Endothelial cell of umbilical vein (primary cell): Measurements from ENCODE around the gene STARD6. TPM values are rescaled to one million over a fixed set of nuclear protein-coding genes. Genes with fewer than 3 reads are reported as not detected.

Experiments used
- BruUV-seq: library from RNA; stranded (reverse); fragments of 400-500 nt; replicated peaks from 2 replicates; lab custom pipeline; 2021; lab: Mats Ljungman, UMichigan
- CTCF ChIA-PET: fragments of 300-600, 350-600 bp; sonication (Branson Sonifier 250); formaldehyde crosslinking; loops from one replicate; lab custom pipeline; 2021; ENCODE audit warnings: antibody characterized with exemption, inconsistent platforms; lab: Charles Lee
- POLR2A ChIA-PET: fragments of 300-600, 350-600 bp; sonication (Branson Sonifier 250); formaldehyde crosslinking; loops from one replicate; lab custom pipeline; 2021; ENCODE audit warnings: antibody characterized with exemption, inconsistent platforms; lab: Charles Lee
- DNase-seq: peaks from one replicate; pipeline ENCODE4 v3.0.0-alpha.2; 2011; ENCODE audit warnings: low read depth, low spot score
- FAIRE-seq: peaks from 2 replicates; lab custom pipeline; 2011; peaks lifted over from hg19 to GRCh38; lab: Jason Lieb, UNC
- H2AFZ ChIP-seq: 2 replicates; pipeline ENCODE4 v1.6.0; 2012; ENCODE audit warnings: low read depth, low read length, control low read depth, inconsistent platforms
- H3K27ac ChIP-seq: 2 replicates; pipeline ENCODE4 v1.5.1; 2011; ENCODE audit warnings: low read depth, mild to moderate bottlenecking, control low read depth, low read length, moderate library complexity; ENCODE audit not compliant: insufficient read depth
- H3K27me3 ChIP-seq, 2 experiments: 2 replicates each; pipeline versions ENCODE4 v1.6.0 to v1.6.1; 2011; ENCODE audit warnings: low read length in 2 of 2, mixed read lengths in 1 of 2; ENCODE audit not compliant: control insufficient read depth in 2 of 2, insufficient read depth in 2 of 2
- H3K36me3 ChIP-seq, 2 experiments: 2 replicates in 1 of 2; 3 replicates in 1 of 2; pipeline ENCODE4 v1.5.1; 2011; ENCODE audit warnings: low read length in 2 of 2, mild to moderate bottlenecking in 1 of 2, moderate library complexity in 1 of 2; ENCODE audit not compliant: control insufficient read depth in 2 of 2, insufficient read depth in 2 of 2; ENCODE audit errors: extremely low read depth in 1 of 2
- H3K4me1 ChIP-seq: 3 replicates; pipeline ENCODE4 v1.5.1; 2011; ENCODE audit warnings: mild to moderate bottlenecking, low read length; ENCODE audit not compliant: control insufficient read depth, insufficient read depth; ENCODE audit errors: extremely low read depth
- H3K4me2 ChIP-seq: 2 replicates; pipeline ENCODE4 v1.6.1; 2011; ENCODE audit warnings: low read length, control low read depth, mixed read lengths; ENCODE audit not compliant: insufficient read depth
- H3K4me3 ChIP-seq, 3 experiments: fragments of 200-600 bp in 1 of 3; sonication (generic), shearing (Covaris generic) in 1 of 3; replicated peaks in 1 of 3; 2 replicates each; pipeline ENCODE4 v1.5.1; 2011 to 2016; ENCODE audit warnings: control low read depth in 3 of 3, low read length in 3 of 3, mild to moderate bottlenecking in 2 of 3, inconsistent platforms in 1 of 3, low read depth in 1 of 3, moderate library complexity in 1 of 3; ENCODE audit not compliant: insufficient read depth in 1 of 3
- H3K79me2 ChIP-seq: 2 replicates; pipeline ENCODE4 v1.6.0; 2012; ENCODE audit warnings: low read length, inconsistent platforms; ENCODE audit not compliant: control insufficient read depth, insufficient read depth
- H3K9ac ChIP-seq: replicated peaks from 2 replicates; pipeline ENCODE3; 2011; ENCODE audit warnings: low read length, control low read depth; ENCODE audit not compliant: insufficient read depth; ENCODE audit errors: extremely low read depth
- H3K9me1 ChIP-seq: replicated peaks from 3 replicates; pipeline ENCODE4 v1.6.0; 2011; ENCODE audit warnings: mild to moderate bottlenecking, low read length; ENCODE audit not compliant: control insufficient read depth, insufficient read depth; ENCODE audit errors: extremely low read depth
- H3K9me3 ChIP-seq: replicated peaks from 2 replicates; pipeline ENCODE4 v1.5.1; 2012; ENCODE audit warnings: low read length, inconsistent platforms; ENCODE audit not compliant: control insufficient read depth, insufficient read depth
- H4K20me1 ChIP-seq: replicated peaks from 2 replicates; pipeline ENCODE3; 2011; ENCODE audit warnings: mild to moderate bottlenecking, low read length; ENCODE audit not compliant: control insufficient read depth, insufficient read depth; ENCODE audit errors: extremely low read depth
- EZH2 ChIP-seq: IDR thresholded peaks from 2 replicates; pipeline ENCODE4 v1.6.1; 2012; ENCODE audit warnings: borderline replicate concordance, low read depth, mild to moderate bottlenecking, moderate library complexity, low read length, inconsistent platforms; ENCODE audit not compliant: severe bottlenecking
- FOS ChIP-seq: IDR thresholded peaks from 2 replicates; pipeline ENCODE4 v1.6.1; 2011; ENCODE audit warnings: mild to moderate bottlenecking, low read length, moderate library complexity, borderline replicate concordance; ENCODE audit not compliant: insufficient read depth
- JUN ChIP-seq: IDR thresholded peaks from 2 replicates; pipeline ENCODE4 v1.6.1; 2011; ENCODE audit warnings: borderline replicate concordance, low read depth; ENCODE audit not compliant: insufficient read length, insufficient read depth
- MYC ChIP-seq: IDR thresholded peaks from one replicate; pipeline ENCODE4 v1.6.1; 2011; ENCODE audit warnings: mild to moderate bottlenecking, low read depth, low read length
- POLR2AphosphoS5 ChIP-seq: IDR thresholded peaks from 2 replicates; pipeline ENCODE4 v1.6.1; 2012; ENCODE audit warnings: low read depth, mild to moderate bottlenecking, control low read depth, low read length, moderate library complexity; ENCODE audit not compliant: insufficient read depth
- dilution Hi-C: fragments of 300-500 bp; cut with MboI; formaldehyde crosslinking; loops from one replicate; pipeline ENCODE4 v1.15.0; 2019; ENCODE audit warnings: low sequenced_read_pairs; ENCODE audit not compliant: extremely low pct_ligation_motif_present
- intact Hi-C: fragments of 100-400 bp; cut with micrococcal nuclease; formaldehyde crosslinking; loops from one replicate; pipeline ENCODE4 v1.10.0; 2022
- polyA plus RNA-seq, 4 experiments: library from polyadenylated mRNA; depleted of rRNA in 3 of 4; stranded (reverse) in 3 of 4; unstranded in 1 of 4; fragments of >200 nt; gene quantifications; 2 replicates each; pipeline versions ENCODE4 v1.2.1 to v1.2.3, GENCODE V29; 2011 to 2012; ENCODE audit warnings: missing spikeins in 1 of 4
- total RNA-seq: library from RNA; stranded (reverse); gene quantifications from 2 replicates; pipeline ENCODE4 v1.2.3, GENCODE V29; 2021
- TF ChIP-seq, protein P1 (sequence below): IDR thresholded peaks from 2 replicates; pipeline ENCODE4 v1.6.1; 2011; ENCODE audit not compliant: insufficient read depth, insufficient read length
- TF ChIP-seq, protein P2 (sequence below), 2 donors: IDR thresholded peaks; 1 replicate in 1 of 2; 2 replicates in 1 of 2; pipeline ENCODE4 v1.5.1; 2011; ENCODE audit warnings: low read length in 2 of 2, mild to moderate bottlenecking in 2 of 2, moderate library complexity in 2 of 2, control low read depth in 1 of 2, inconsistent platforms in 1 of 2, low read depth in 1 of 2; ENCODE audit not compliant: insufficient read depth in 1 of 2; ENCODE audit errors: extremely low read depth in 1 of 2

STARD6 gene
- total and polyA plus RNA-seq, 2 donors (not counting 3 experiments of a cell fraction or from before 2014, with no cell fraction given), result not detected

DNA sequence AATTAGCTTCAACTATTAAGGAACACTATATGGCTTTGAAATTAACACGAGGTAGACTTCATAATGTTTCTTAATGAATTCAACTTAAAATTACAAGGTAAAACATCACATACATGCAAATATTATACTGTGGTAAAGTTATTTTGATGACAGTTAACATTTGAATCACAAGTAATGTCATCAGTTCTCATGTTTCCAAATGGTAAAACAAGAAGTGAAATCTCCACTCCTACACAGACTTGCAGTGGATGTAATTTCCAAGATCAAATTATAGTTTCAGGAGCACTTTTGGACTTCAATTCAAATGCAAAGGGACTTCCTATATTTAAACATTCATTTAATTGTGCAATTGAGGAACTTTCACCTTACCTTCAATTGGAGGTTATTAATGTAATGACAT is 39.1 kb upstream of the STARD6 start:
- Histone ChIP-seq H3K4me3 (no peak overlapping the region), H3K9me1 (no peaks in the 10 kb centered on the region), H3K9me3 (no peaks in the 10 kb centered on the region), H3K27me3 (no peaks in the 10 kb centered on the region), H2AFZ (no peak overlapping the region), H3K9ac (no peak overlapping the region), H3K79me2 (no peaks in the 10 kb centered on the region), H4K20me1 (no peaks in the 10 kb centered on the region), H3K36me3 (no peaks in the 10 kb centered on the region), H3K4me2 (no peak overlapping the region), H3K4me1 (no peaks in the 10 kb centered on the region), H3K27ac (no peak overlapping the region)
- ChIA-PET CTCF (no interaction called here), POLR2A (no interaction called here)
- no peak for DNase-seq
- BruUV-seq, result no TSS peak
- dilution Hi-C loops (no loop called here), intact Hi-C loops (no loop called here)
- no peak for FAIRE-seq
- TF ChIP-seq MYC (no peak), FOS (no peak), EZH2 (no peak), POLR2AphosphoS5 (no peak), JUN (no peak)
- TF ChIP-seq, protein P1, sequence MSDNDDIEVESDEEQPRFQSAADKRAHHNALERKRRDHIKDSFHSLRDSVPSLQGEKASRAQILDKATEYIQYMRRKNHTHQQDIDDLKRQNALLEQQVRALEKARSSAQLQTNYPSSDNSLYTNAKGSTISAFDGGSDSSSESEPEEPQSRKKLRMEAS, result no peak
- TF ChIP-seq, protein P2, sequence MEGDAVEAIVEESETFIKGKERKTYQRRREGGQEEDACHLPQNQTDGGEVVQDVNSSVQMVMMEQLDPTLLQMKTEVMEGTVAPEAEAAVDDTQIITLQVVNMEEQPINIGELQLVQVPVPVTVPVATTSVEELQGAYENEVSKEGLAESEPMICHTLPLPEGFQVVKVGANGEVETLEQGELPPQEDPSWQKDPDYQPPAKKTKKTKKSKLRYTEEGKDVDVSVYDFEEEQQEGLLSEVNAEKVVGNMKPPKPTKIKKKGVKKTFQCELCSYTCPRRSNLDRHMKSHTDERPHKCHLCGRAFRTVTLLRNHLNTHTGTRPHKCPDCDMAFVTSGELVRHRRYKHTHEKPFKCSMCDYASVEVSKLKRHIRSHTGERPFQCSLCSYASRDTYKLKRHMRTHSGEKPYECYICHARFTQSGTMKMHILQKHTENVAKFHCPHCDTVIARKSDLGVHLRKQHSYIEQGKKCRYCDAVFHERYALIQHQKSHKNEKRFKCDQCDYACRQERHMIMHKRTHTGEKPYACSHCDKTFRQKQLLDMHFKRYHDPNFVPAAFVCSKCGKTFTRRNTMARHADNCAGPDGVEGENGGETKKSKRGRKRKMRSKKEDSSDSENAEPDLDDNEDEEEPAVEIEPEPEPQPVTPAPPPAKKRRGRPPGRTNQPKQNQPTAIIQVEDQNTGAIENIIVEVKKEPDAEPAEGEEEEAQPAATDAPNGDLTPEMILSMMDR (IDR thresholded peaks at IDR 0.05; ENCODE audit: extremely low read depth in 1 of 2, insufficient read depth in 1 of 2, low read depth in 1 of 2, low read length in 2 of 2), result no peak
